ENCODE results near the gene SAT1. TPM values are rescaled to one million over a fixed set of nuclear protein-coding genes. Genes with fewer than 3 reads are reported as not detected.

SAT1 gene
- total and polyA plus RNA-seq, 2 of the 13 experiments (the other 11 are each of a cell fraction or from before 2014, with no cell fraction given), result 216 to 1,243 TPM

DNA sequence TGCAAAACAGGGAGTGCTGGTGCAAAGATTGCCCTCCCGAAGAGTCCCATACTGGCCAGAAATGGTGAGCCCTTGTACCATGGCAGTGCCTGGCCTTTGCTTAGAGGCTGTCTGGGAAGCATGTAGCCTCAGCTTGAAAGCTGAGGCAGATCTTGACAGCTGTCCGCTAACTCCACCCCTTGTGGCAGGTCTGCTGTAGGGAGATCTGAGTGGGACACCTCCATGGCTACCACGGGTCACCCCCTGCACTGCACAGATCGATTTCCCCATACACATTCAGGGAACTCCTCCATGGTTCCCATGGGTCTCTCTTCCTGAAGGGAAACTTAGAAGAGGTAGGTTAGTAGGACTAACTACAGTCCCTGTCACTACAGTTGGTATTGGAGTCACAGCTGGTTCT is 33.8 kb upstream of the SAT1 start:
- TF ChIP-seq EZH2 (conservative IDR thresholded peaks at IDR 0.05; ENCODE audit: low read depth, low read length) (no peak), ZNF34 (CRISPR knock-in tag; IDR thresholded peaks at IDR 0.05; ENCODE audit: borderline replicate concordance) (no peak), ZNF615 (CRISPR knock-in tag; IDR thresholded peaks at IDR 0.05; ENCODE audit: borderline replicate concordance) (no peak), ZNF350 (CRISPR knock-in tag; IDR thresholded peaks at IDR 0.05; ENCODE audit: borderline replicate concordance, low read depth) (no peak), FOSL1 (CRISPR knock-in tag; IDR thresholded peaks at IDR 0.05; ENCODE audit: borderline replicate concordance) (no peak), MED8 (CRISPR knock-in tag; IDR thresholded peaks at IDR 0.05; ENCODE audit: insufficient replicate concordance) (no peak), ZSCAN5A (CRISPR knock-in tag; IDR thresholded peaks at IDR 0.05; ENCODE audit: borderline replicate concordance) (no peak), ZNF775 (CRISPR knock-in tag; IDR thresholded peaks at IDR 0.05; ENCODE audit: borderline replicate concordance) (no peak), IRX3 (CRISPR knock-in tag; IDR thresholded peaks at IDR 0.05; ENCODE audit: borderline replicate concordance, low read depth) (no peak), ZNF747 (CRISPR knock-in tag; IDR thresholded peaks at IDR 0.05; ENCODE audit: borderline replicate concordance) (no peak)
- TF ChIP-seq, protein P1, sequence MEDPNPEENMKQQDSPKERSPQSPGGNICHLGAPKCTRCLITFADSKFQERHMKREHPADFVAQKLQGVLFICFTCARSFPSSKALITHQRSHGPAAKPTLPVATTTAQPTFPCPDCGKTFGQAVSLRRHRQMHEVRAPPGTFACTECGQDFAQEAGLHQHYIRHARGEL (CRISPR knock-in tag; IDR thresholded peaks at IDR 0.05), result no peak
- TF ChIP-seq, protein P2, sequence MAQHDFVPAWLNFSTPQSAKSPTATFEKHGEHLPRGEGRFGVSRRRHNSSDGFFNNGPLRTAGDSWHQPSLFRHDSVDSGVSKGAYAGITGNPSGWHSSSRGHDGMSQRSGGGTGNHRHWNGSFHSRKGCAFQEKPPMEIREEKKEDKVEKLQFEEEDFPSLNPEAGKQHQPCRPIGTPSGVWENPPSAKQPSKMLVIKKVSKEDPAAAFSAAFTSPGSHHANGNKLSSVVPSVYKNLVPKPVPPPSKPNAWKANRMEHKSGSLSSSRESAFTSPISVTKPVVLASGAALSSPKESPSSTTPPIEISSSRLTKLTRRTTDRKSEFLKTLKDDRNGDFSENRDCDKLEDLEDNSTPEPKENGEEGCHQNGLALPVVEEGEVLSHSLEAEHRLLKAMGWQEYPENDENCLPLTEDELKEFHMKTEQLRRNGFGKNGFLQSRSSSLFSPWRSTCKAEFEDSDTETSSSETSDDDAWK (CRISPR knock-in tag; IDR thresholded peaks at IDR 0.05), result no peak

More for the DNA sequence above, 33.8 kb upstream of the SAT1 start:
- in situ Hi-C loops (cut with HindIII; ENCODE audit: extremely low pct_ligation_motif_present, low pct_unique_long_range_greater_than_20kb) (no loop called here), intact Hi-C loops (cut with micrococcal nuclease; ENCODE audit: unreplicated experiment) (no loop called here)
- FAIRE-seq, result no peak
- no peak overlapping the region for H3K4me2 ChIP-seq (ENCODE audit: low read depth, low read length)
- H3K4me1 ChIP-seq (ENCODE audit: insufficient read depth, low read length), result no peaks in the 10 kb centered on the region
- no peaks in the 10 kb centered on the region for H3K36me3 ChIP-seq (replicated peaks in 1 of 2; ENCODE audit: control insufficient read depth in 1 of 2, insufficient read depth in 2 of 2, low read length in 2 of 2)
- no peaks in the 10 kb centered on the region for H3K79me2 ChIP-seq (ENCODE audit: insufficient read depth, low read length)
- no peak for DNase-seq (ENCODE audit: low spot score)
- no peaks in the 10 kb centered on the region for H3K9me3 ChIP-seq (ENCODE audit: low read length)
- no peaks in the 10 kb centered on the region for H3K27me3 ChIP-seq (ENCODE audit: control insufficient read depth in 1 of 2, insufficient read depth in 2 of 2, low read length in 2 of 2)
- no peak for ATAC-seq
- no peak overlapping the region for H2AFZ ChIP-seq (ENCODE audit: low read length)
- ChIA-PET CTCF (ENCODE audit: low intra/inter-chr PET ratio, low total read pairs) (no interaction called here), POLR2A (no interaction called here)
- WGBS (ENCODE audit: low lambda C conversion rate), result 83% methylated on average over 1 of the region's 4 CpGs
- no peak overlapping the region for H3K9ac ChIP-seq (ENCODE audit: insufficient read depth, low read depth, low read length)
- H4K20me1 ChIP-seq (ENCODE audit: insufficient read depth, low read length), result no peaks in the 10 kb centered on the region
- no peak overlapping the region for H3K4me3 ChIP-seq (replicated peaks in 1 of 3; ENCODE audit: insufficient read depth in 1 of 3, low read depth in 2 of 3, low read length in 3 of 3)
- BruUV-seq (replicated peaks), result no TSS peak
- H3K27ac ChIP-seq (ENCODE audit: extremely low read length, insufficient read depth, low read length), result no peak overlapping the region

All from HepG2 (cell line).